ENCODE measurements around the gene PTHLH. TPM values are rescaled to one million over a fixed set of nuclear protein-coding genes. Genes with fewer than 3 reads are reported as not detected.

Gene PTHLH
- total RNA-seq, 4 donors from 2014 or later, result 2.5 to 5.5 (median 3.3) TPM

GRCh38 chr12:27973487-27973890 is 956 bp upstream of the PTHLH start:
- 69% methylated on average over 4 of the region's 4 CpGs for WGBS
- intact Hi-C loops (cut with DNase I), result loop anchor here (10.0 kb wide), 1 partner anchor 901 kb away; no protein-coding TSS in a partner anchor
- Histone ChIP-seq H3K9me3 (no peaks in the 10 kb centered on the region), H3K27ac (replicated peaks in 1 of 4) (no peak overlapping the region), H3K4me1 (peaks cover 27 to 46% (median 44%) of the 10 kb centered on the region in 4 donors), H3K4me3 (no peak overlapping the region), H3K36me3 (no peaks in the 10 kb centered on the region), H3K27me3 (peaks cover 0 to 67% (median 18%) of the 10 kb centered on the region in 4 donors)
- TF ChIP-seq, protein P1, sequence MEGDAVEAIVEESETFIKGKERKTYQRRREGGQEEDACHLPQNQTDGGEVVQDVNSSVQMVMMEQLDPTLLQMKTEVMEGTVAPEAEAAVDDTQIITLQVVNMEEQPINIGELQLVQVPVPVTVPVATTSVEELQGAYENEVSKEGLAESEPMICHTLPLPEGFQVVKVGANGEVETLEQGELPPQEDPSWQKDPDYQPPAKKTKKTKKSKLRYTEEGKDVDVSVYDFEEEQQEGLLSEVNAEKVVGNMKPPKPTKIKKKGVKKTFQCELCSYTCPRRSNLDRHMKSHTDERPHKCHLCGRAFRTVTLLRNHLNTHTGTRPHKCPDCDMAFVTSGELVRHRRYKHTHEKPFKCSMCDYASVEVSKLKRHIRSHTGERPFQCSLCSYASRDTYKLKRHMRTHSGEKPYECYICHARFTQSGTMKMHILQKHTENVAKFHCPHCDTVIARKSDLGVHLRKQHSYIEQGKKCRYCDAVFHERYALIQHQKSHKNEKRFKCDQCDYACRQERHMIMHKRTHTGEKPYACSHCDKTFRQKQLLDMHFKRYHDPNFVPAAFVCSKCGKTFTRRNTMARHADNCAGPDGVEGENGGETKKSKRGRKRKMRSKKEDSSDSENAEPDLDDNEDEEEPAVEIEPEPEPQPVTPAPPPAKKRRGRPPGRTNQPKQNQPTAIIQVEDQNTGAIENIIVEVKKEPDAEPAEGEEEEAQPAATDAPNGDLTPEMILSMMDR (IDR thresholded peaks at IDR 0.05), result no peak
- no peak for TF ChIP-seq POLR2A (IDR thresholded peaks at IDR 0.05; ENCODE audit: low read depth)
- no peak for DNase-seq (ENCODE audit: extremely low spot score)

GRCh38 chr12:27971606-27972005 is 927 bp downstream of the PTHLH start:
- TF ChIP-seq EP300 (IDR thresholded peaks at IDR 0.05) (no peak), POLR2AphosphoS5 (IDR thresholded peaks at IDR 0.05) (no peak), POLR2A (IDR thresholded peaks at IDR 0.05; ENCODE audit: low read depth) (no peak)
- TF ChIP-seq, protein P1 (IDR thresholded peaks at IDR 0.05), result no peak
- intact Hi-C loops (cut with DNase I), result loop anchor here (10.0 kb wide), 1 partner anchor 903 kb away; no protein-coding TSS in a partner anchor
- 48% methylated on average over 7 of the region's 7 CpGs for WGBS
- no peak overlapping the region for H3K4me3 ChIP-seq
- no peak for DNase-seq (ENCODE audit: extremely low spot score)
- H3K4me1 ChIP-seq, result peaks cover 33 to 54% (median 45%) of the 10 kb centered on the region in 4 donors
- H3K27ac ChIP-seq (replicated peaks in 1 of 4), result peak overlapping the region in 2 of 4 donors; percentile 76 to 82
- H3K27me3 ChIP-seq, result peaks cover 0 to 79% (median 21%) of the 10 kb centered on the region in 4 donors
- H3K36me3 ChIP-seq, result no peaks in the 10 kb centered on the region
- H3K9me3 ChIP-seq, result no peaks in the 10 kb centered on the region

DNA sequence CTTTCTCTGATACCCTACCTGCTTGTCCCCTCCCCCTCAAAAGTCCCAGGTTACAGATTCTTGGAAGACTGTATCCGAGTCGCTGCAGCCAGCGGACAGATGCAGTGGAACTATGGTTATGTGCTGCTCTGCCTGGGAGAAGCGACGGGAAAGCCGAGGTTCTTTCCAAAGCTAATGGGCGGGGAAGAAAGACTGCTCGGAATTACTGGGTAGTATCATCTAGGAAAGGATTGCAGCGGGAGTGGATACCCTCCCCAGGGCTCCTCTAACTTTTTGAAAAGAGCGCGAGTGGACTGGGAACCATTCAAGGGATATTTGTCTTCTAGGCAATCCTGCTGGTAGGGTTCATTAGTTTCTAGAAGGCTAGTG is 1.4 kb downstream of the PTHLH start:
- TF ChIP-seq POLR2AphosphoS5 (IDR thresholded peaks at IDR 0.05) (no peak), EP300 (IDR thresholded peaks at IDR 0.05) (no peak), POLR2A (IDR thresholded peaks at IDR 0.05; ENCODE audit: low read depth) (no peak)
- TF ChIP-seq, protein P1 (IDR thresholded peaks at IDR 0.05), result no peak
- WGBS, result 37% methylated on average over 11 of the region's 11 CpGs
- no peak for DNase-seq (ENCODE audit: extremely low spot score)
- H3K4me3 ChIP-seq, result peak overlapping the region; percentile 59 to 72 (median 61)
- H3K4me1 ChIP-seq, result peaks cover 33 to 55% (median 45%) of the 10 kb centered on the region in 4 donors
- H3K27ac ChIP-seq (replicated peaks in 1 of 4), result peak overlapping the region; percentile 68 to 82 (median 76)
- peaks cover 0 to 79% (median 19%) of the 10 kb centered on the region in 4 donors for H3K27me3 ChIP-seq
- intact Hi-C loops (cut with DNase I), result loop anchor here (10.0 kb wide), 1 partner anchor 904 kb away; no protein-coding TSS in a partner anchor
- no peaks in the 10 kb centered on the region for H3K36me3 ChIP-seq
- no peaks in the 10 kb centered on the region for H3K9me3 ChIP-seq

DNA sequence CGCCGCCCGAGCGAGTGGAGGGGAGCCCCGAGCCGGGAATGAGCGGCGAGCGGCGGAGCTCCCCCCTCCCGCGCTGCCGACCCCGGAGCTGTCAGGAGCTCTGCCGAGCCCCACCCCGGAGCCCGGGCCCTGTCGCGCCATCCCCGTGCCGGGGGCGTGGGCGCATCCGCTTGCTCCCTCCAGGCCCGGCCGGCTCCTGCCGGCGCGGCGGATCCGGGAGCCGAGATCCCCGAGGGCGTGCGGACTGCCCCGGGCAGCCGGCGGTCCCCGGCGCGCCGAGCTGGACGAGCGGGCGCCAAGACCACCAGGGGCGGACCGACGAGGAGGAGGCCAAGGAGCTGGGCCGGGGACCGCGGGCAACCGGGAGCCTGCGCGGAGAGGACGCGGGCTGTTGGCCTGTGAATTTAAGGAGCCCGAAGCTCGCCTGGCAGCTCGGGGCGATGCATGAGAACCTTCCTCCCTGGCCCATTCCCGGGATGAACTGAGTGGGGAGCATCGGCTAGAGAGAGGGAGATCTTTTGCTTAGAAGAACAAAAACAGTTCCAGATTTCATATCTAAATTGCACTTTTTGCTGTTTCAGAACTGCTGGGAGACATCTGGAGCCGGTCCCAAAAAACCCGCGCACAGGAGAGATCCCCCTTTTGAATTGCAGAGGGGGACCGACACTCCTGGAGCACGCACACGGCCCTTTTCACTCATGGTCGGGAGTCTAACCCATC is 2.0 kb downstream of the PTHLH start:
- Histone ChIP-seq H3K4me1 (peaks cover 33 to 51% (median 41%) of the 10 kb centered on the region in 4 donors), H3K27ac (replicated peaks in 1 of 4) (peak overlapping the region; percentile 68 to 82 (median 76)), H3K4me3 (peak overlapping the region; percentile 59 to 72 (median 61)), H3K9me3 (no peaks in the 10 kb centered on the region), H3K36me3 (no peaks in the 10 kb centered on the region), H3K27me3 (peaks cover 0 to 78% (median 16%) of the 10 kb centered on the region in 4 donors)
- WGBS, result 13% methylated on average over 12 of the region's 69 CpGs
- intact Hi-C loops (cut with DNase I), result loop anchor here (10.0 kb wide), 1 partner anchor 904 kb away; no protein-coding TSS in a partner anchor
- no peak for TF ChIP-seq EP300 (IDR thresholded peaks at IDR 0.05)
- TF ChIP-seq POLR2A (IDR thresholded peaks at IDR 0.05; ENCODE audit: low read depth), result no peak
- TF ChIP-seq, protein P1 (IDR thresholded peaks at IDR 0.05), result no peak
- TF ChIP-seq POLR2AphosphoS5 (IDR thresholded peaks at IDR 0.05), result no peak
- no peak for DNase-seq (ENCODE audit: extremely low spot score)
